GM04504 (cell line): ENCODE measurements around the gene TRIM41.
"Not testable (repeated sequence)": the region's sequence is repeated elsewhere in the genome, so short reads cannot be mapped to it uniquely, and the experiment has no call there.

Experiments
- DNase-seq: peaks from one replicate; pipeline ENCODE4 v3.0.0-alpha.2; 2012; ENCODE audit warnings: low read depth

The TRIM41 gene

DNA sequence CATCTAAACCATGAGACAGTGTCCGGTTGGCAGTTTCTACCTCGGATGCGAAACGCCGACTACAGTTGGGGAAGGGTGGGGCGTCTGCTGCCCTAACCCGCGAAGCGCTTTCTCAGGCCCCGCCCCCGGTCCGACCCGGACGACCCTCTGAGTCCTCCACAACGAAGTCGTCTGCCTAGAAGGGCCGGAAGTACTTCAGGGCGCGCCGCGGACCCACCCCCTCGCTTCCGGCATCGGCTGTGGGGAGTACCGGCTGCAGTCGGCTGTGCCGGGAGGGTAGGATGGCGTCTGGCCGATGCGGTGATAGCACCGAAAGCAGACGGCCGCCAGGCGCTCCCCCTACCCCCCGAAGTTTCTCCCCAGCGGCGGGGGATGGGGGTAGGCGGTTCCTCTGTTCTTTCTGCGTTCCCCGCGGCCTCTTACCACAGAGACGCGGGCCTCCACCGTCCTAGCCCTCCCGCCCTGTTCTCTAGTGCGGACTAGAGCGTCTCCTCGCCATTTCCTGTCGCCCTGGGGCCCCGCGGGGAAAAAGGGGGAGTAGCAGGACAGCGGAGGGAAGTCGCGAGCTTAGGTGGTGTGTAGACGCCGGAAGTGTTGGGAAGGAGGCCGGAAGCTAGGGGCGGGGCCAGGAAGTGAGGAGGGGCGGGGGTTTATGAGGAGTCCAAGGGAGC, at the start of gene TRIM41:
Gene TRIM41, plus strand, starts transcription at position 224 of the 671 bp plus-strand sequence. CDS start 719 bp downstream, outside the sequence.
- DNase-seq = peak; percentile 93

DNA sequence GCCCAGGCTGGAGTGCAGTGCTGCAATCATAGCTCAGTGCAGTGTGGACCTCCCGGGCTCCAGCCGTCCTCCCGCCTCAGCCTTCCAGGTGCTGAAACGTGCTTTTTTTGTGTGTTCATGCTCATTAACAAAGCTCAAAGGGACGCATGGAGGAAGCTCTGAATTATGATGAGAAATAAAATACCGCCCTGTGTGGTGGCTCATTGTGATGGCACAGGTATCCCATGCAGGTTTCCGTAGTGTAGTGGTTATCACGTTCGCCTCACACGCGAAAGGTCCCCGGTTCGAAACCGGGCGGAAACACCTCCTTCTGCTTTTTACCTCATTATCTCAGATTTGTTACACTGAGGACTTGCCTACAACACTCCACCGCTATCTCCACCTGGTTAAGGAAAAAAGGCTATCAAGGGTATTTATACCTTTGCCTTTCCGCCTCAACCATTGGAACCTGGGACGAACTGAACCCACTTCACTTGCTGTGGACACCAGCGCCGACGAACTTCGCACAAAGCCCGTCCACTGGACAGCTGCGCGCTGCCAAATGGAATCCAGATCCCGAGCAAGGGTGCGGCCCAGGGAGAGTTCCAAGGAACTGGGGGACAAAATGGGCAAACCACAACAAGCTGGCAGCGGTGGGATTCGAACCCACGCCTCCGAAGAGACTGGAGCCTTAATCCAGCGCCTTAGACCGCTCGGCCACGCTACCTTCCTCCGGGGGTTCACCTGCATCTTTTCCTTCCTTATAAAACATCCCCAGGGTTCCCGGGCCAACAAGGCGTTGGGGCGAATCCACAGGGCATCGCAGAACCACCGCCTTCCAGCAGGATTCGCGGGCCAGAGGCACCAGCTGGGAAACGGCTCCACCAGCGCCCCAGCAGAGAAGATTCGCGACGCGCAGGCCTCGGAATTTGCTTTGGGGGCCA, 49.4 kb upstream of the TRIM41 start:
- DNase-seq = no peak

DNA sequence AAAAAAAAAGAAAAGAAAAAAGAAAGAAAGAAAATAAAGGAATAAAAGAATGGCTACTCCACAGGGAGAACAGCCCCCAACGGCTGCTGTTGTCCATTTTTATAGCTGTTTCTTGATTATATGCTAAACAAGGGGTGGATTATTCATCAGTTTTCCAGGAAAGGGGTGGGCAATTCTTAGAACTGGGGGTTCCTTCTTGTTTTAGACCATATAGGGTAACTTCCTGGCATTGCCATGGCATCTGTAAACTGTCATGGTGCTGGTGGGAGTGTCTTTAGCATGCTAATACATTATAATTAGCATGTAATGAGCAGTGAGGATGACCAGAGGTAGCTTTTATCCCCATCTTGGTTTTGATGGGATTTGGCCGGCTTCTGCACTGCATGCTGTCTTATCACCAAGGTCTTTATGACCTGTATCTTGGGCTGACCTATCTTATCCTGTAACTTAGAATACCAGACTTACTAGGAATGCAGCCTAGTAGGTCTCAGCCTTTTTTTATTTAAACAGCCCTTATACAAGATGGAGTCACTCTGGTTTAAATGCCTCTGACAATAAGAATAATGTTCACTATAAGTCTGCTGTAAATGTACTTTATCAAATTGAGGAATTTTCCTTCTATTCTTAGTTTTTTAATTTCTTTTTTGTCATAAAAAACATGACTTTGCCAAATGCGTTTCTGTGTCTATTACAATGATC, 46.7 kb upstream of the TRIM41 start:
- DNase-seq = no peak

DNA sequence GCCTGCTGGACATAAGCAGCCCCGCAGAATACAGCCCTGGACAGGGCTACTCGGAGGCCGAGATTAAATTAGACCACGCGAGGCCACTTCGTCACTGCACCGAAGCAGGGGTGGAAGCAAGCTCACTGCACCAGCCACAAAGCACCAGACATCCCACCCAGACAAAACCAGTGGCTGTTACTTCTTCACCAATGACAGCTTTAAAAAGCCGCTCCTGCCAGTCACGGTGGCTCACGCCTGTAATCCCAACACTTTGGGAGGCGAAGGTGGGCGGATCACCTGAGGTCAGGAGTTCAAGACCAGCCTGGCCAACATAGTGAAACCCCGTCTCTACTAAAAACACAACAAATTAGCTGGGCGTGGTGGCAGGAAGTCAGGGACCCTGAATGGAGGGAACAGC, 45.5 kb upstream of the TRIM41 start:
- DNase-seq = not testable (repeated sequence)

DNA sequence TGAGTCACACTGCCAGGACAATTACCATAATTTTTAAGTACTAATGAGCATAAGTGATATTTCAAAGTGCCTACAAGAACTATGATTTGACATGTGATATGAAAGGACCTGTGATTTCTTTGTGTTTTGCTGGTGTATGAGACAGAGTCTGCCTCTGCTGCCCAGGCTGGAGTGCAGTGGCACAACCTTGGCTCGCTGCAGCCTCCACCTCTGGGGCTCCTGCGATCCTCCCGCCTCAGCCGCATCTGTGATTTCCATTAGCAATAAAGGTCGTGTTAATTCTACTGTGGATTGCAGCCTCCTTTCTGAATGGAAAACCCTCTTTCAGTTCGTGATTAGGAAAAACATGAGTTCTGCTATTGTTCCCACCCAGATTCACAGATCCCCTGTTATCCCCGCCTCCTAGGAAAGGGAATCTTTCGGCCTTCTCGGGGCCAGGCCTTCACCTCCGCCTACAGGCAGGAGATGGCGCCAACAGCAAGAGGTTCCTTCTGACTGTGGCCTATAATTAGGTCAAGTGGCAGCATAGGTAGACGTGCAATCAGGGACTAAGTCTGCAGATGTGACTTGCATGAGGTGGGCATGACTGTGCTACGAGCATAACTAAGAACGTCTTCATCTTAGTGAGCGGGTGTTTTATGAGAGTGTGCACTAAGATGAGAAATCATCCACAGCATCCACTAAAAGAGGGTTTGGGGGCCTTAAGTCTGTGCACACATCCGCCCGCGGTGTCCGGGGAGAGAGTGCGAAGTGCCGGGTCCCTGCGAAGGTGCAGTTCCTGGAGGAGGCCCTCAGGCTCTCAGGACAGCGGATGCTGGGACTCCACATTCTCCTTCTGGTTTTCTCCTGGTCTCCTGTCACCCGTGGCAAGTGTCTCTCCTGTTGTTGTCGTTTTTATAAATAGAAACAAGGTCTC, 41.2 kb upstream of the TRIM41 start:
- no peak for DNase-seq

DNA sequence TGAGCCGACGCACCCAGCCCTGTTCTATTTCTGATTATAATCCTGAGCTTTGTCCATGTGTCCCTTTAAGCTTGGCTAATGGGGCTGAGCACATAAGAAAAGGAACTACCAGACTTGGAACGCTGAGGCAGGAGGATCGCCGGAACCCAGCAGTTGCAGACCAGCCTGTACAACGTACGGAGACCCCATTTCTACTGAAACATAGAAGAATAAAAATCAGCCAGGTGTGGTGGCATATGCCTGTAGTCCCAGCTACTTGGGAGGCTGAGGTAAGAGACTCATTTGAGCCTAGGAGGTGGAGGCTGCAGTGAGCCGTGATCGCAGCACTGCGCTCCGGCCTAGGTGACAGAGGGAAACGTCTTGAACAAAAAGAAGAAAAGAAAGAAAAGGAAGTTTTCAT, 40.4 kb upstream of the TRIM41 start:
- DNase-seq = no peak

DNA sequence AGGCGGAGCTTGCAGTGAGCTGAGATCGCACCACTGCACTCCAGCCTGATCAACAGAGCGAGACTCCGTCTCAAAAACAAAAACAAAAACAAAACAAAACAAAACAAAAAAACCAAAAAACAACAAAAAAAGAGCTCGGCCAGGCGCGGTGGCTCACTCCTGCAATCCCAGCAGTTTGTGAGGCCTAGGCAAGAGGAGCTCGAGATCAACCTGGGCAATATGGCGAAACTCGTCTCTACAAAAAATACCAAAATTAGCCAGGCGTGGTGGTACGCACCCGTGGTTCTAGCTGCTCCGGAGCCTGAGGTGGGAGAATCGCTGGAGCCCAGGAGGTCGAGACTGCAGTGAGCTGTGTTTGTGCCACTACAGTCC, 38.2 kb upstream of the TRIM41 start:
- DNase-seq = no peak

DNA sequence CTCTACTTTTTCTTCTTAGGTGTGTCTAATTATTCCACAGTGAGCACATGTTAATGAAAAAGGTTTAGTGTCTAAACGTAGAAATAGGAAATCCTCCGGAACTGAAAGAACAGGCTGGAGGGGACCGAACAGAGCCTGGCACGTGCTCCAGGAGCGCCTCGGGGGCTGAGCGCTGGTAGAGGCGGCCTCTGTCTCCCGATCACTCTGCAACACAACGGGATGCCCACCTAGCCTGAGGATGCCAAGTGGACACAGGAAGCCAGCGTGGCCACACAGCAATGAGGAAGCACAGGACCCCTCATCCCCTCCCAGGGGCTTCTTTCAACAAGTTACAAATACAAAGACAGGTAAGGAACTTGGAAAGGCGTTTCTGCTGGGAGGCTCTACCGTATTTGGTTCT, 37.5 kb upstream of the TRIM41 start:
- DNase-seq = no peak

DNA sequence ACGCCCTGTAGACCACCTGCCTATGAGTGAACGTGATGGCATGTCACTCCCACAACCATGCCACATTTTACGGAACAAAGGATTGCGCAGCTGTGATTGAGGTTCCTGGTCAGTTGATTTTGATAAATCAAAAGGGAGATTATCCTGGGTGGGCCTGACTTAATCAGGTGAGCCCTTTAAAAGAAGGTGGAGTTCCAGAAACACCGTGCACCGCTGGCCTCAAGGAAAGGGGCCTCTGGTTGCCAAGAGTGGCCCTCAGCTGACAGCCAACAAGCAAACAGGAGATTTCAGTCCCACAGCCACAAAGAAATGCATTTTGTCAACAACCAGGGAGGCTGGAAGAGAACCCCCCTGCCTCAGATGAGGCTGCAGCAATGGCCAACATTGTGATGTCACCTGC, 37.1 kb upstream of the TRIM41 start:
- DNase-seq = no peak

DNA sequence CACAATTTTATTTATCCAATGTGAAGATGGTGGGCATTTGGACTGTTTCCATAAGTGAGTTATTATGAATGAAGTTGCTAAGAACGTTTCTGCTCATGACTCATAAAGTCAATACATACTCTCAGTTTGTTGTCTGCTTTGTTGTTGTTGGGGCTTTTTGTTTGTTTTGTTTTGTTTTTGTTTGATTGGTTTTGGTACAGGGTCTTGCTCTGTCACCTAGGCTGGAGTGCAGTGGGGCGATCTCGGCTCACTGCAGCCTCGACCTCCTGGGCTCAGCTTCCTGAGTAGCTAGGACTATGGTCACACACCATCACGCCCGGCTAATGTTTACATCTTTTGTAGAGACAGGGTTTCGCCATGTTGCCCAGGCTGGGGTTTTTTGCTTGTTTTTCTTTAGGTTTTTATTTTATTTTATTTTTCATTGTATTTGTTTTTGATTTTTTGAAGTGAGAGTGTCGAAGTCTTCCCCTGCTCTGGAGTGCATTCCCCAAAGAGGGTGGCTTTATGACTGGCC, 36.0 kb upstream of the TRIM41 start:
- no peak for DNase-seq

DNA sequence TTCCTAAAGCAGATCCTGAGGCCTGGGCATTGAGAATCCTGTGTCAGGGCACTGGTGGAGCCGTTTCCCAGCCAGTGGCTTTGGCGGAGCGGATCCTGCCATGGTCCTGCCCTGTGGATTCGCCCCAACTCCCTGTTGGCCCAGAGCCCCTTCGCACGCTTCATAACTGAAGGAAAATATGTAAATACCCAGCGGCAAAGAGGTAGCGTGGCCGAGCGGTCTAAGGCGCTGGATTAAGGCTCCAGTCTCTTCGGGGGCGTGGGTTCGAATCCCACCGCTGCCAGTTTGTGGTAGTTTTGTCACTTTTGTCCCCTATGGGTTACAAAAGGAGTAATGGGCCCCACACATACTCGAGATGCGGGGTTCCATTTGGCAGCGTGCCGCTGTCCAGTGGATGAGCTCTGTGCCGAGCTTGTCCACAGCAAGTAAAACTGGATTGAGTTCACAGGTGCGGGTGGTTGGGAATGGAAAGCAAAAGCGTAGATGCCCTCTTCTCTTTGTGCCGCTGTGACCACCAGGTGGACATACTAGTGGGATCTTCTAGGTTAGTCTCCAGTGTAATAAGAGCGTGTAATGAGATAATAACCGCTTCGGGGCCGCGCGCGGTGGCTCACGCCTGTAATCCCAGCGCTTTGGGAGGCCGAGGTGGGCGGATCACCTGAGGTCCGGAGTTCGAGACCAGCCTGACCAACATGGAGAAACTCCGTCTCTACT, 35.4 kb upstream of the TRIM41 start:
- peak; percentile 60 for DNase-seq

DNA sequence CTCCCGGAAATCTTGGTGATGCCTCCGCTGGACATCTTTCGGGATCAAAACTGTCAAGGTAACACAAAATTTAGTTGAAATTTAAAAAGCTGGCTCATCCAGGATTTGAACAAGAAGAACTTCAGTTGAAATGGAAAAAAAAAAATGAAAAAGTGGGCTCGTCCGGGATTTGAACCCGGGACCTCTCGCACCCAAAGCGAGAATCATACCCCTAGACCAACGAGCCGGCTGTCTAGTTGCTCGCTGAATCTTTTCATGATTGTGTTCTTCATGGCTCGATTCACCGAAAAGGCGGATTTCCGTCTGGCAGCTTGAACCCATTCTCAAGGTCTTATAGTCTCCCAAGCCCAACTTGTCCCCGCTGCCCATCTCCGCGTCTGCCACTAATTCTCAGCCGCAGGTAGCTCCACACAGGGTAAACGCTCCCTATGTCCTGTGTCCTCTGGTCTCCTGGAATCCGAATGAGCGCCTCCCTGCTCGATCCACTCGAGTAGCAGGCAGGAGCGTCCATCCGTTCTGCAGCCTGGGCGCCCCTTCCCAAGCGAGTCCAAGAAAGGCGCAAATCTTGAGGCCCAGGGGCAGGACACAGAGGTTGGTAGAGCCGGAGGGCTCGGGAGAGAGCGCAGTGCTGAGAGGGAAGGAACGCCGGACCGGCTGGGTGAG, 34.2 kb upstream of the TRIM41 start:
- DNase-seq = no peak

DNA sequence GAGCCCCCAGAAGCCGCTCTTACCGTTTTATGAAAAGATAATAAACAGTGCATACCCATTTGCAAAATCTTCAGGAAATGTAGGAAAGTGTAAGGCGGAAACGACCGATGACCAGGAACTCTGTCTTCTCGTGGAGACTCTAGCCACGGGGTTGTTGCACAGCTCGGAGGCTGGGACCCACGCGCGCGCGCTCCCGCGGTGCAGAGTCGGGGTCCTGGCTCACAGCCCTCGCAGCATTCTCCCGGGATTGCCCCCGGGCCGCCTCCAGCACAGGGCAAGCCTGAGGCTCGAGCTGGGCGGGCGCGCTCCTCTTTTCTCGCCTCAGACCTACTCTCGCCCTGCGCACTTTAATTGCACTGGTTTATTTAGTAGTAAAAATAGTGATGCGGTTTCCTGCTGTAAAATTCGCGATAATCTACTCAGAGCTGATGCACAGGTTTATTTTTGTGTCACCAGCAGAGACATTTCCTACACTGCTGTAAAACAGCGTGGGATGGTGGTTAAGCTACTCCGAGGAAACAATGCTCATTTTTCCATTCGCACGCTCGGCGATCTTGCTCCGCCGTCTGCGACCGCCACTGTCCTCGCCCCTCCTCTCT, 33.6 kb upstream of the TRIM41 start:
- no peak for DNase-seq

DNA sequence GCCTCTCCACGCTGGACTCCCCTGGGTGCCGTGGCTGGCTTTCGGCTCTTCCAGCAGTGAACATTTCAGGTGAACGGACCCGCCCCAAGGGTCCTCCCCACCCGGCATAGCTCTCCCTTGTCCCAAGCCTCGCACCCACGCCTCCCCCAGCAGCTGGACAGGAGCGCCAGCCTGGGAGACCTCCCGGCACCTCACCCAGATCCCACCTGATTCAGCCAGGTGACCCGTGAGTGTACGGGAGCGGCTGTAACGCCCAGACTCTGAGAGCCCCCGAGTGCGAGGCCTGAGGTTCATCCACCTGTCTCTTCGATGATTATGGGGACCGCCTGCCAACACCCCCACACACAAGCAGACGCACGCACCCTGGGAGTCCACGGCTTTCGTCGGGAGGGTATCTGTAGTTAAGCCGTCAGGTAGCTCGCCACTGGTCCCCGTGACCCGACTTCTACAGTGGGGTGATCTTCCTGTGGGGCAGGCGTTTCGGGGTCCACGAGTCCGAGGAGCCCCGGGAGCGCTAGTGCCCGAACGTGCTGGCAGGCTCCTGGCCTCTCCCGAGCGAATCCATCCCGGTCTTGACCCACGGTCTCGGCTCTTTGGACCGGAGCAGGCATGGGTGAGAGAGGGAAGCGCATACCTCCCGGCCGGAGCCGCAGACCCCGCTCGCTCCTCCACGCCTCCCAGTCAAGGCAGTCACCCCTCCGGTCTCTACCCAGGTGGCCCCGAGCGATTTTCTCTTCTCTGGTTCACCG, 32.9 kb upstream of the TRIM41 start:
- DNase-seq = no peak

DNA sequence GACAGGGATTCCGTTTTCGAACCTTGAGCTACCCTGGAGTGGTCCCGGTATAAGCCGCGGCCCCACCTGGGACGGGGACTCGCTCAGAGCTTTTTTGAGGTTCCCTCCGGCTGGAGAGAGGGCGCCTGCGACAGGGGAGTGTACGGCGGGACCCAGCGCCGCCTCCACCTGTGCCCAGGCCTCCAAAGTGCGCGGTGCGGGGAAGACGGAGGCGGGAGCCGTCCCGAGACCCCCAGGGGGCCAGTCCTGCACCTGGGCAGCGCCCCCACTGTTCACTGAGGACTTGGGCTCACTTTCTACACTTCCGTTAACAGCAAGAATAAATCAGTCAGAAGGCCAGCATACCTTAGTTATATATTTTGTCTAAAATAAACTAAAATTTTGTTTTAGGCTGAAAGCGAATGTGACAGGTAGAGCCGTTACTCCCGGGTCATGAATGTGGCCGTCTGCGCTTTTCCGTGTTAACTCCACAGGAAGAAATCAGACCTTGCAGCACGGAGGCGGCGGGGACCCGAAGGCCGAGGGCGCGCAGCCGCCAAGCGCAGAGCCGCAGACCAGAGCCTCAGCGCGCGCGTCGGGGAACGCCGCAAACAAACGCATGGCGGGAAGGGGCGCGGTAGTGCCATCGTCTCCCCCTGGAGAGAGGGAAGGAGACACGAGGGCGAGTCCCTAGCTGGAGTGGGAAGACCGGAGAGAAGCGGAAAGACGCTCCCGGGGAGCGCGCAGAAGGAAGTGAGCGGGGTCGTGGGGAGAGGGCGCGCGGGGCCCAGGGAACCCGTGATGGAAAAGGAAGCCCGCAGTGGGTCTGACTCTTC, 32.2 kb upstream of the TRIM41 start:
- DNase-seq = no peak

DNA sequence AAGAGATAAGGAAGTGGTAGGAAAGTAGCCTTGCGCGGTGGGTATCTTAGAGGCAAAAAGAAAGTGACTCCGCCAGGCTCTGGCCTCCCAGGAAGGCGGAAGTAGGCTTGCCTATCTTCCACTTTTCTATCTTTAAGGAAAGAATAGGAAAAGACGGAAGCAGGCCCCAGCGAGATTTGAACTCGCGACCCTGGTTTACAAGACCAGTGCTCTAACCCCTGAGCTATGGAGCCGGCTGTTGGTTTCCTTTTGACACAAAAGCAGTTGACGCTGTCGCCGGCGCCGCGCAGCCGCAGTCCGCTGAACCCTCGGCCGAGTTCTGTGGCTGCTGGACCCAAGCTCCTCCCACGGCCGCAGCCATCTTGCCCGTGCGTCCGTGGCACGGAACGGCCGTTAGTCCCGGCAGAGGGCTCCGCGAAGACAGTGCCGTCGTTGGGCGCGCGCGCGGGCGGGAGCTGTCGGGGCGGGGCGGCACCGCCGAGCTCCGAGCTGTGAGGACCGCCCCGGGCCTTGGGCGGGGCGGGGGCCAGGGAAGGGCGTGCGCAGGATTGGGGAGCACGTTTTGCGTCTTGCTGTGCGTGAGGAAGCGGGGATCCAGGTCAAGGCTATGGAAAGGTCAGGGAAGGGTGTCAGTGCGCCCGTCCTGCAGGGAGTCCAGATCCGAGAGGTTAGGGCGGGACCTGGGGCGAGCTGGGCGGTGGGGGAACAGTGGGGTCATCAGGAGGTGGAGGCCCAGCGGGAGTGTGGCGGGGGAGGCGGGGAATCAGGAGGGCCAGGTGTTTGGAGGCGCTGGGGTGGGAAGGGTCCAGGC, 31.4 kb upstream of the TRIM41 start:
- DNase-seq = peak; percentile 90

DNA sequence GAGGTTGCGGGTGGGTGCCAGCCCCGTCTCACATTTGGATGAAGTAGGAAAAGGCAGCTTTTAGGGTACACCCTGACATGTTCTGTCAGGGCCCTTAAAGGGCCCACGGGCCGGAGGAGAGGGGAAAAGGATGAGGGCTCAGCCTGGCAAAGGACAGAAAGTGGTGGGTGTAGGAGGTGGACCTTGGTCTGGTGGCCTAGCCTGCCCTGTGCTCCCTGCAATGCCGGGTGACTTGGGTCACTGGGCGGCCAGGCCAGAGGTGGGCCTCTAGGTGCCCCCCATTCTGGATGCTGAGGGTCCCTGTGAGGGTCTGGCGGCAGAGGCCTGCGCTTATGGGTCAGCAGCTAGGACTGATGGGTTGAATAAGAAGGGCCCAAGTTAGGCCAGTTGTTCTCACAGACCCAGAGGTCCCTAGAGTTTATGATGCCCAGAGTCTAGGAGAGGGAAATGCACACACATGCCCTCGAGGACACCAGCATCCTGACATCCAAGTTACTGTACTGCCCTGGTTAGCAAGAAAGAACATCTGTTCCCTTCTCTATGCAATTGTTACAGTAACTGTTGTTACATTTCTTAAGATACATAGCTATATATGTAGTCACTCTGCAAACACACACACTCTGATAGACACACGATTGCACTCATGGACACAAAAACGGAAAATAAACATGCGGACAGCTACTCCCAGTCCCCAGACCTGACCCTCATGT, 30.6 kb upstream of the TRIM41 start:
- DNase-seq = no peak
